ENCODE measurements around the gene MAP4K2.

MAP4K2 gene

DNA sequence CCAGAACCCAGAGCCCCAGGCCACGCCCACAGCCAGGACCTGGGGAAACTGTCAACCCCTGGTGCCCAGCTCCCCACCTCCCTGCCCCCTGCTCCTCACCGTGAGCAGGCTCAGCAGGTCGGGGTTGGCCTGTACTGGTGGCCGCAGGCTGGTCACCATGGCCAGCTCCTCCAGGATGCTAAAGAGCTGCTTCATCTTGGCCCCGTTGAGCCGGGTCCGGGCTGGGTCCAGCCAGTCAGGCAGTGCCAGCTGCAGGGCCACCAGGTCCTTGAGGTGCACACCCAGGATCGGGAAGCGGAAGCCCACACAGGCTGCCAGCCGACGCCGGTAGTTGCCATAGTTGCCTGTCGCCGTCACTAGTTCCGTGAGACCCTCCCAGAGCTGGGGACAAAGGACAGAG lies 66.4 kb downstream of the MAP4K2 start:
- DNase-seq (ENCODE audit: low read depth), result no peak

DNA sequence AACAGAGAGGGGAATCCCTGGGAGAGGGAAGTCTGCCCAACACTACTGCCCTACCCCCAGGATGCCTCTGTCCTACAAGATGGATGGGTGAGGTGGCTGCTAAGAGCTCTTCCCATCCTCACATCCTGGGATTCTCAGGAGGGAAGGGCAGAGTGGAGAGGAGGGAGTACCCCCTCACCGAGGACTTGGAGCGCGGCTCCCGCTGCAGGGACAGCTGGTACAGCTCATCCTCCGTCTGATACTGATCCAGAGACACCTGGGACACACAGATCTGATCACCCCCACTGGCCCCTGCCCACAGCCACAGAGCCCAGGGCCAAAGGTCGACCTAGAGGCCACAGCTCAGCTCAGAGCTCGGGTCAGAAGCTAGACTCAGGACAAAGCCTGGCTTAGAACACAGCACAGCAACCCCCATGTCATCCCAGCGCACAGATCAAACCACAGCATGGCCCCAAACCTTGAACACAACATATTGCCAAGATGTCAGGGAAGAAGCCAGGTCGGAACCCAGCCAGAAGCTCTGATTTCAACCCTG lies 67.2 kb downstream of the MAP4K2 start:
- no peak for DNase-seq (ENCODE audit: low read depth)

Measured in activated T-cell treated with anti-CD3 and anti-CD28 coated beads for 1 hour (primary cell).